ENCODE data around the gene UBASH3A. TPM values are rescaled to one million over a fixed set of nuclear protein-coding genes. Genes with fewer than 3 reads are reported as not detected.

UBASH3A gene
- total RNA-seq = 10 to 100 TPM; 59.7 to 60.8 TPM
- 60.8 TPM for polyA plus RNA-seq (2013, experiment 1 of 2)
- 81.3 TPM for polyA plus RNA-seq (2013, experiment 2 of 2)
- 8.8 to 158 (median 80.2) reads per million in 172 experiments for total RNA-seq

DNA sequence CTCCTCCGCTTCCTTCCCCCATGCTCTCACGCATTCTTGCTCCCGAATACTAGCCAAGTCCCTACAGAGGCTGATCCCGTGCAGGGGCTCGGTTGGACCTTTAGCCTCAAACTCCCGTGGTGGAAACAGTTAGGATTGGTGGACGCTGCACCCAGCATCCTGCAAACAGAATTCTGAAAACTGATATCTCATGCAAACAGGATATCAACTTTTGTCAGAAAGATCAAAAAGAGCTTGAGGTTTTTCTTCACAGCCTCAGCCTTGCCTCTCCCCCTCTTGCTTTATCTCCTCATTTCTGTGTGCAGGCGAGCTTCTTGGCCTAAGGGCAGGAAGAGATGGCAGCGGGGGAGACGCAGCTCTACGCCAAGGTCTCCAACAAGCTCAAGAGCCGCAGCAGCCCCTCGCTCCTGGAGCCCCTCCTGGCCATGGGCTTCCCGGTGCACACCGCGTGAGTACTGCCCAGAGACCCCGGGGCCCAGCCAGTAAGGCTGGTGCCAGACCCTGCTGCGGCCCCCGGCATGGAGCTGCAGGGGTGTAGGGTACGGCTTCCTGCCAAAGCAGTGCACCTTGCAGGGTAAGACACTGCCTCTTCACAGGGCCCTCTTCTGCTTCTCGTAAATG is at the start of gene UBASH3A:
TSS of gene UBASH3A (plus strand) at position 292 of the 621 bp plus-strand sequence. CDS start at position 336, 44 bp downstream.
- H3K27me3 ChIP-seq (ENCODE audit: control insufficient read depth in 1 of 2, insufficient read depth in 2 of 2, low read length in 2 of 2) = no peaks in the 10 kb centered on the region
- Mint-ChIP-seq H3K27me3 (no peaks in the 10 kb centered on the region), H3K4me3 (peak within 1 kb of the TSS; percentile 92), H3K9me3 (peaks cover 7% of the 10 kb centered on the region), H3K27ac (peak within 1 kb of the TSS; percentile 96), H3K36me3 (ENCODE audit: low read depth) (peaks cover 44% of the 10 kb centered on the region), H3K4me1 (ENCODE audit: low read depth) (peaks cover 80% of the 10 kb centered on the region)
- no peak for TF ChIP-seq CTCF (IDR thresholded peaks at IDR 0.05)
- peaks cover 19% of the 10 kb centered on the region for H3K36me3 ChIP-seq (ENCODE audit: insufficient read depth, low read length)
- ChIA-PET CTCF (interaction anchor here (1.0 to 3.2 kb wide), 5 partner anchors 10 to 22 kb away, joined by 3 to 11 read pairs (median 5); no protein-coding TSS in a partner anchor), POLR2A (interaction anchor here (0.6 to 5.8 kb wide), 34 partner anchors 10 to 478 kb away, joined by 3 to 208 read pairs (median 5); partner anchors contain the start of genes SLC37A1 and TMPRSS3)
- peak within 1 kb of the TSS; percentile 79 to 85 for H3K27ac ChIP-seq (ENCODE audit: low read depth in 1 of 2, low read length in 2 of 2)
- intact Hi-C loops (cut with DNase I, micrococcal nuclease) = loop anchor here in 1 of 2 experiments (1.0 to 5.0 kb wide), 2 partner anchors 22 to 66 kb away; no protein-coding TSS in a partner anchor
- peaks cover 65% of the 10 kb centered on the region for H3K4me1 ChIP-seq (ENCODE audit: insufficient read depth, low read length)
- DNase-seq (peak; percentile 42 to 87 (median 54)), ATAC-seq (ENCODE audit: poor library complexity) (peak; percentile 70)
- peaks cover 0 to 8% of the 10 kb centered on the region in 2 experiments for H3K9me3 ChIP-seq (ENCODE audit: control insufficient read depth in 1 of 2, insufficient read depth in 1 of 2, low read length in 2 of 2)
- peak within 1 kb of the TSS; percentile 78 for H3K4me3 ChIP-seq (ENCODE audit: low read length)

DNA sequence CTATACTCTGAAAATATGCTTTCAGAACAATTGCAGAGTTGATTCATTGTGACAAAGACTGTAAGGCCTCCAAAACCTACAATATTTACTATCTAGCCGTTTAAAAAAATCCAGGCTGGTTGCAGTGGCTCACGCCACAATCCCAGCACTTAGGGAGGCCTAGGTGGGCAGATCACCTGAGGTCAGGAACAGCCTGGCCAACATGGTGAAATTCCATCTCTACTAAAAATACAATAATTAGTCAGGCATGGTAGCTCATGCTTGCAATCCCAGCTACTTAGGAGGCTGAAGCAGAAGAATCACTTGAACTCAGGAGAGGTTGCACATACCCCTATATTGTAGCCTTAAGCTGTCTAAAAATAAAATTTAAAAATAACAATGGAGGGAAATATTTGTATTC is 47.7 kb upstream of the UBASH3A start:
- H3K27me3 ChIP-seq (ENCODE audit: control insufficient read depth in 1 of 2, insufficient read depth in 2 of 2, low read length in 2 of 2) = no peaks in the 10 kb centered on the region
- no peak overlapping the region for H3K27ac ChIP-seq (ENCODE audit: low read depth in 1 of 2, low read length in 2 of 2)
- intact Hi-C loops (cut with DNase I, micrococcal nuclease) = no loop called here
- H3K36me3 ChIP-seq (ENCODE audit: insufficient read depth, low read length) = no peaks in the 10 kb centered on the region
- no peaks in the 10 kb centered on the region for H3K4me1 Mint-ChIP-seq (ENCODE audit: low read depth)
- no peak for TF ChIP-seq CTCF (IDR thresholded peaks at IDR 0.05)
- H3K27ac Mint-ChIP-seq = no peak overlapping the region
- H3K4me3 ChIP-seq (ENCODE audit: low read length) = no peak overlapping the region
- no peak for DNase-seq
- ChIA-PET CTCF (no interaction called here), POLR2A (no interaction called here)
- H3K4me1 ChIP-seq (ENCODE audit: insufficient read depth, low read length) = no peaks in the 10 kb centered on the region
- peaks cover 7% of the 10 kb centered on the region for H3K9me3 Mint-ChIP-seq
- peaks cover 8 to 10% of the 10 kb centered on the region in 2 experiments for H3K9me3 ChIP-seq (ENCODE audit: control insufficient read depth in 1 of 2, insufficient read depth in 1 of 2, low read length in 2 of 2)
- no peak for ATAC-seq (ENCODE audit: poor library complexity)
- no peak overlapping the region for H3K4me3 Mint-ChIP-seq
- H3K36me3 Mint-ChIP-seq (ENCODE audit: low read depth) = no peaks in the 10 kb centered on the region
- H3K27me3 Mint-ChIP-seq = no peaks in the 10 kb centered on the region

DNA sequence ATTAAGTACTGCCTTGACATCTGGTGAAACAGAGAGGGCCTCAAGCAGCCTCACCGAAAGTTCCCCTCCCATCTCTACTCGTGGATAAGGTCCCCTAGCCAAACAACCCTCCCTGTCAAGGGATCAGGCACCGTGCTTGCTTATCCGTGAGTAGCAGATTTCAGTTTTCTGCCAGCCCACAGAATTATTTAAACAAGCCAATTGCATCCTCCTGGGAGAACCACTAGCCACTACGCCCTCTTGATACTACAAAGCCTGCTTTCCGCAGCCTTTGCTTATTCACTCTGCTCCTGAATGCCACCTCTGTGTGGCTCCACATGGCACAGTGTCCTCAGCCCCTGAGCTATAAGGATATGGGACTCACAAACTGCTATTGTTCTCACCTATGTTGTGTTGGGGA is 47.1 kb upstream of the UBASH3A start:
- H3K36me3 Mint-ChIP-seq (ENCODE audit: low read depth) = no peaks in the 10 kb centered on the region
- Histone ChIP-seq H3K4me3 (ENCODE audit: low read length) (no peak overlapping the region), H3K36me3 (ENCODE audit: insufficient read depth, low read length) (no peaks in the 10 kb centered on the region), H3K4me1 (ENCODE audit: insufficient read depth, low read length) (no peaks in the 10 kb centered on the region), H3K27ac (ENCODE audit: low read depth in 1 of 2, low read length in 2 of 2) (no peak overlapping the region), H3K27me3 (ENCODE audit: control insufficient read depth in 1 of 2, insufficient read depth in 2 of 2, low read length in 2 of 2) (no peaks in the 10 kb centered on the region), H3K9me3 (ENCODE audit: control insufficient read depth in 1 of 2, insufficient read depth in 1 of 2, low read length in 2 of 2) (peaks cover 8 to 10% of the 10 kb centered on the region in 2 experiments)
- ChIA-PET CTCF (no interaction called here), POLR2A (no interaction called here)
- H3K27me3 Mint-ChIP-seq = no peaks in the 10 kb centered on the region
- ATAC-seq (ENCODE audit: poor library complexity) (no peak), DNase-seq (no peak)
- intact Hi-C loops (cut with DNase I, micrococcal nuclease) = no loop called here
- no peak for TF ChIP-seq CTCF (IDR thresholded peaks at IDR 0.05)
- H3K4me3 Mint-ChIP-seq = no peak overlapping the region
- H3K4me1 Mint-ChIP-seq (ENCODE audit: low read depth) = no peaks in the 10 kb centered on the region
- H3K27ac Mint-ChIP-seq = no peak overlapping the region
- H3K9me3 Mint-ChIP-seq = peaks cover 7% of the 10 kb centered on the region

All from CD4-positive, alpha-beta T cell (primary cell).